Fibroblast of the aortic adventitia (primary cell): ENCODE data around the gene HS3ST4. TPM values are rescaled to one million over a fixed set of nuclear protein-coding genes. Genes with fewer than 3 reads are reported as not detected.

ENCODE experiments used
- DNase-seq: peaks from one replicate; pipeline ENCODE4 v3.0.0-alpha.2; 2010; ENCODE audit warnings: low read depth
- H3K4me3 ChIP-seq: 2 replicates; pipeline ENCODE4 v1.5.1; 2011; ENCODE audit warnings: low read depth, mild to moderate bottlenecking, control low read depth, low read length, moderate library complexity
- total RNA-seq: library from RNA; depleted of rRNA; stranded (reverse); fragments of >200 nt; gene quantifications from 2 replicates; pipeline ENCODE4 v1.2.3, GENCODE V29; 2012; ENCODE audit warnings: low replicate concordance
- TF ChIP-seq, protein P1 (sequence below): IDR thresholded peaks from 2 replicates; pipeline ENCODE4 v1.5.1; 2011; ENCODE audit warnings: mild to moderate bottlenecking, low read length, control low read depth, inconsistent platforms; ENCODE audit not compliant: insufficient read depth

Gene HS3ST4
- total RNA-seq, 1 donor = not detected

- DNase-seq = no peak
- TF ChIP-seq, protein P1, sequence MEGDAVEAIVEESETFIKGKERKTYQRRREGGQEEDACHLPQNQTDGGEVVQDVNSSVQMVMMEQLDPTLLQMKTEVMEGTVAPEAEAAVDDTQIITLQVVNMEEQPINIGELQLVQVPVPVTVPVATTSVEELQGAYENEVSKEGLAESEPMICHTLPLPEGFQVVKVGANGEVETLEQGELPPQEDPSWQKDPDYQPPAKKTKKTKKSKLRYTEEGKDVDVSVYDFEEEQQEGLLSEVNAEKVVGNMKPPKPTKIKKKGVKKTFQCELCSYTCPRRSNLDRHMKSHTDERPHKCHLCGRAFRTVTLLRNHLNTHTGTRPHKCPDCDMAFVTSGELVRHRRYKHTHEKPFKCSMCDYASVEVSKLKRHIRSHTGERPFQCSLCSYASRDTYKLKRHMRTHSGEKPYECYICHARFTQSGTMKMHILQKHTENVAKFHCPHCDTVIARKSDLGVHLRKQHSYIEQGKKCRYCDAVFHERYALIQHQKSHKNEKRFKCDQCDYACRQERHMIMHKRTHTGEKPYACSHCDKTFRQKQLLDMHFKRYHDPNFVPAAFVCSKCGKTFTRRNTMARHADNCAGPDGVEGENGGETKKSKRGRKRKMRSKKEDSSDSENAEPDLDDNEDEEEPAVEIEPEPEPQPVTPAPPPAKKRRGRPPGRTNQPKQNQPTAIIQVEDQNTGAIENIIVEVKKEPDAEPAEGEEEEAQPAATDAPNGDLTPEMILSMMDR = no peak
These were observed 362.1 kb downstream of the HS3ST4 start for GRCh38 chr16:26053889-26054288.

DNA sequence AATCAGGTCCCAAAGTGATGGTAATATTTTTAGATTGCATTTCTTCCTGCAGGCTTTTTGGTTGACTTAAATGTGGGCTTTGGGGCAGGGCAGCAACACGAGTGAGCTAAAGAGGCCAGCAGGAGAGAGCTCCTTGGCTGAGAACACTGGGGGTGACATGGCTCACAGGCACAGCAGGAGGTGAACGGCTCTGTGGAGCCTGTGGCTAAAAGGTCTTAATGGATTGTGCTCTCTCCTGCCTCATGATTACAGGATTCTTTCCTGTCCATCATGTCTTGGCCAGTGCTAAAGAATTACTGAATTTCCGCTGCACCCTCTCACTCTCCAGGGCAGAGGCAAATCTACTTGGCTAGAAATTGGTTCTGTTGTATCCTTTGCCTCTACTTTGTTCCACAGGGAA lies 366.6 kb downstream of the HS3ST4 start:
- DNase-seq = no peak
- TF ChIP-seq, protein P1 = no peak

More at GRCh38 chr16:26053889-26054288, 362.1 kb downstream of the HS3ST4 start:
- no peak overlapping the region for H3K4me3 ChIP-seq

GRCh38 chr16:26070302-26071100 lies 378.7 kb downstream of the HS3ST4 start:
- TF ChIP-seq, protein P1 = no peak
- DNase-seq = no peak
- no peak overlapping the region for H3K4me3 ChIP-seq

More for the DNA sequence above, 366.6 kb downstream of the HS3ST4 start:
- H3K4me3 ChIP-seq = no peak overlapping the region

DNA sequence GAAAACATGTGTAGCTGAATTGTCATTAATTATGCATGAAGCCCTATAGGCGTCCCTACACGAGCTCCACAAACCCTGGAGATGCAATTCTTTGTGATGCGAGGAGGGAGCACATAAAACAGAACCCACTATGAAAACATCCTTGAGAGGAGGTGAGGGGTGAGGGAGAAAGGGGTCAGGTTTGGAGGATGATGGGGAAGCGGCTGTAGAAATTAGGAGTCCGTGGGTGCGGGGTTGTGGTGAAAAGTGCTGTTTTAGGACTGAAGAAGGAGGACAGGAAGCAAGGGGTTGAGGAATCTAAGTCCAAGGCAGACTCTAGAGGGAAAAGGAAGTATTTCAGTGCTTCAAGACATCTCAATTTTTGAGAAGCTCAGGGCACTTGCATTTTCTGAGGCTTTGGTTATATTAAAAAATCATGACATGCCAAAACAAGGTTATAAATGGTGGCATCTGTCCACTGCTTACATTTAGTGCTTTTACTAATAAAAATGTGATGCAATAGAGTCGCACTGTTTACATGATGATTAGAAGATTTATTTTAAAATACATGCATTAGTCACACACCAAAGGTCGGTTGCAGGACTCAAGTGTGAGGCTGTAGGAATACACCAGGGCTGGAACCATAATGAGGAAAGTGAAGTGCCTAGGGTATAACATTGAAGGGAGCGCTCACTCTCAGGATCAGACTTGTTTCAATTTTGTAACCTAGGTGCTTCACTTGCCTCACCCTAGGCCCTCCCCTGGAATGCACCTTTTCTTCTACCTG lies 379.5 kb downstream of the HS3ST4 start:
- DNase-seq = no peak
- no peak overlapping the region for H3K4me3 ChIP-seq
- TF ChIP-seq, protein P1 = no peak

- no peak for DNase-seq
- H3K4me3 ChIP-seq = no peak overlapping the region
- TF ChIP-seq, protein P1 = no peak
These were observed 387.1 kb downstream of the HS3ST4 start for GRCh38 chr16:26078716-26079355.

DNA sequence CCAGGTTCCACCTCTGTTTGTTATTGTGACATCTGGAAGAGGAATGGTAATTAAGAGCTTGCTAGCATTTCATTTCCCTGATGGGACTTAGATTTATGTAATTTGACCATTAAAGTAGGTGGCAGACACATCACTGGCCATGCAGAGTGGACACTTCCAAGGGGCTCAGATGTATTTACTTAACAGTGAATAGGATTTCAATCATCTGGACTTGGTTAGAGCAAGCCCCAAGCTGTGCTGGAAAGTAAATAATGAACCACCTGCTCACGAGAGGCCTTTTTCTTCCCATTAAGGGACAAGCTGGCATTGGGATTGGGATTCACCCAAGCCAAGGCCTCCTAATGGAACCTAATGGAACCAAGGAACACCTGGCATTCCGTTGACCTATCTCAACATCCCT lies 395.3 kb downstream of the HS3ST4 start:
- no peak for DNase-seq
- TF ChIP-seq, protein P1 = no peak

More for the DNA sequence above, 395.3 kb downstream of the HS3ST4 start:
- H3K4me3 ChIP-seq = no peak overlapping the region
